ENCODE measurements around the gene GTPBP4. TPM values are rescaled to one million over a fixed set of nuclear protein-coding genes. Genes with fewer than 3 reads are reported as not detected.

Gene GTPBP4
- total and polyA plus RNA-seq, 2 of the 13 experiments (the other 11 are each of a cell fraction or from before 2014, with no cell fraction given), result 24.1 to 85.5 TPM

DNA sequence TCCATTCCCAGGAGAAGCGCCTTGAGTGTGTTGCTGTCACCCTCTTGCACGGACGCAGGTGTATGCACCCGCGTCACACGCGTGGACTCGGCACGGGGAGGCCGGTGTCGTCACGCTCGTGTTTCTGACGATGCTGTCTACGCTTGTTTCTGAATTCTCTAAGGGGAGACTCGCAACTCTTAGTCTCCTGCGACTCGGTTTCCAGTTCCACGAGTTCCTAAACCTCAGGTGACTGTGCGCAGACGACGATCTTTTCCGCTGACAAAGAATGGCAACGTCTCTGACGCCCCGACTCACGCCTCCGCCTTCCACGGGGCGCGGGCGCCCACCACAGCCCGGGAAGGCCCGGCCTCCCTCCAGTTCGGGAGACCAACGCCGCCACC is 60.1 kb downstream of the GTPBP4 start (continued):
- TF ChIP-seq ZNF605 (CRISPR knock-in tag; IDR thresholded peaks at IDR 0.05) (no peak; the same call in 1 of the 2 replicates), ZIK1 (CRISPR knock-in tag; IDR thresholded peaks at IDR 0.05; ENCODE audit: borderline replicate concordance, low read depth) (no peak), ZNF577 (CRISPR knock-in tag; IDR thresholded peaks at IDR 0.05; ENCODE audit: borderline replicate concordance, low read depth) (no peak), TCF7L2 (IDR thresholded peaks at IDR 0.05; ENCODE audit: low read depth, low read length) (no peak), CC2D1A (CRISPR knock-in tag; IDR thresholded peaks at IDR 0.05) (no peak), AHR (CRISPR knock-in tag; IDR thresholded peaks at IDR 0.05) (no peak), HMG20A (CRISPR knock-in tag; IDR thresholded peaks at IDR 0.05; ENCODE audit: borderline replicate concordance) (no peak), ZNF33A (CRISPR knock-in tag; IDR thresholded peaks at IDR 0.05; ENCODE audit: borderline replicate concordance) (peak; percentile 44; the same call in 1 of the 2 replicates), ELF1 (CRISPR knock-in tag; IDR thresholded peaks at IDR 0.05) (no peak), PITX1 (CRISPR knock-in tag; IDR thresholded peaks at IDR 0.05) (no peak), ZNF724P (CRISPR knock-in tag; IDR thresholded peaks at IDR 0.05; ENCODE audit: borderline replicate concordance) (peak; percentile 59; the same call in 1 of the 2 replicates), HES4 (CRISPR knock-in tag; IDR thresholded peaks at IDR 0.05; ENCODE audit: borderline replicate concordance) (no peak), ZNF703 (CRISPR knock-in tag; IDR thresholded peaks at IDR 0.05; ENCODE audit: borderline replicate concordance) (0 out of 2 replicates have a peak, but pooled peaks have one; percentile 48), HNF4A (CRISPR knock-in tag; IDR thresholded peaks at IDR 0.05) (no peak), ZNF766 (CRISPR knock-in tag; IDR thresholded peaks at IDR 0.05; ENCODE audit: borderline replicate concordance) (peak; percentile 46; the same call in 1 of the 2 replicates)
- TF ChIP-seq, protein P1, sequence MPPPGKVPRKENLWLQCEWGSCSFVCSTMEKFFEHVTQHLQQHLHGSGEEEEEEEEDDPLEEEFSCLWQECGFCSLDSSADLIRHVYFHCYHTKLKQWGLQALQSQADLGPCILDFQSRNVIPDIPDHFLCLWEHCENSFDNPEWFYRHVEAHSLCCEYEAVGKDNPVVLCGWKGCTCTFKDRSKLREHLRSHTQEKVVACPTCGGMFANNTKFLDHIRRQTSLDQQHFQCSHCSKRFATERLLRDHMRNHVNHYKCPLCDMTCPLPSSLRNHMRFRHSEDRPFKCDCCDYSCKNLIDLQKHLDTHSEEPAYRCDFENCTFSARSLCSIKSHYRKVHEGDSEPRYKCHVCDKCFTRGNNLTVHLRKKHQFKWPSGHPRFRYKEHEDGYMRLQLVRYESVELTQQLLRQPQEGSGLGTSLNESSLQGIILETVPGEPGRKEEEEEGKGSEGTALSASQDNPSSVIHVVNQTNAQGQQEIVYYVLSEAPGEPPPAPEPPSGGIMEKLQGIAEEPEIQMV (CRISPR knock-in tag; IDR thresholded peaks at IDR 0.05; ENCODE audit: low read depth), result no peak
- TF ChIP-seq, protein P2, sequence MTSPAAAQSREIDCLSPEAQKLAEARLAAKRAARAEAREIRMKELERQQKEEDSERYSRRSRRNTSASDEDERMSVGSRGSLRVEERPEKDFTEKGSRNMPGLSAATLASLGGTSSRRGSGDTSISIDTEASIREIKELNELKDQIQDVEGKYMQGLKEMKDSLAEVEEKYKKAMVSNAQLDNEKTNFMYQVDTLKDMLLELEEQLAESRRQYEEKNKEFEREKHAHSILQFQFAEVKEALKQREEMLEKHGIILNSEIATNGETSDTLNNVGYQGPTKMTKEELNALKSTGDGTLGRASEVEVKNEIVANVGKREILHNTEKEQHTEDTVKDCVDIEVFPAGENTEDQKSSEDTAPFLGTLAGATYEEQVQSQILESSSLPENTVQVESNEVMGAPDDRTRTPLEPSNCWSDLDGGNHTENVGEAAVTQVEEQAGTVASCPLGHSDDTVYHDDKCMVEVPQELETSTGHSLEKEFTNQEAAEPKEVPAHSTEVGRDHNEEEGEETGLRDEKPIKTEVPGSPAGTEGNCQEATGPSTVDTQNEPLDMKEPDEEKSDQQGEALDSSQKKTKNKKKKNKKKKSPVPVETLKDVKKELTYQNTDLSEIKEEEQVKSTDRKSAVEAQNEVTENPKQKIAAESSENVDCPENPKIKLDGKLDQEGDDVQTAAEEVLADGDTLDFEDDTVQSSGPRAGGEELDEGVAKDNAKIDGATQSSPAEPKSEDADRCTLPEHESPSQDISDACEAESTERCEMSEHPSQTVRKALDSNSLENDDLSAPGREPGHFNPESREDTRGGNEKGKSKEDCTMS (CRISPR knock-in tag; conservative IDR thresholded peaks at IDR 0.05), result no peak
- TF ChIP-seq, protein P3, sequence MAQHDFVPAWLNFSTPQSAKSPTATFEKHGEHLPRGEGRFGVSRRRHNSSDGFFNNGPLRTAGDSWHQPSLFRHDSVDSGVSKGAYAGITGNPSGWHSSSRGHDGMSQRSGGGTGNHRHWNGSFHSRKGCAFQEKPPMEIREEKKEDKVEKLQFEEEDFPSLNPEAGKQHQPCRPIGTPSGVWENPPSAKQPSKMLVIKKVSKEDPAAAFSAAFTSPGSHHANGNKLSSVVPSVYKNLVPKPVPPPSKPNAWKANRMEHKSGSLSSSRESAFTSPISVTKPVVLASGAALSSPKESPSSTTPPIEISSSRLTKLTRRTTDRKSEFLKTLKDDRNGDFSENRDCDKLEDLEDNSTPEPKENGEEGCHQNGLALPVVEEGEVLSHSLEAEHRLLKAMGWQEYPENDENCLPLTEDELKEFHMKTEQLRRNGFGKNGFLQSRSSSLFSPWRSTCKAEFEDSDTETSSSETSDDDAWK (CRISPR knock-in tag; IDR thresholded peaks at IDR 0.05), result no peak
- TF ChIP-seq, protein P4, sequence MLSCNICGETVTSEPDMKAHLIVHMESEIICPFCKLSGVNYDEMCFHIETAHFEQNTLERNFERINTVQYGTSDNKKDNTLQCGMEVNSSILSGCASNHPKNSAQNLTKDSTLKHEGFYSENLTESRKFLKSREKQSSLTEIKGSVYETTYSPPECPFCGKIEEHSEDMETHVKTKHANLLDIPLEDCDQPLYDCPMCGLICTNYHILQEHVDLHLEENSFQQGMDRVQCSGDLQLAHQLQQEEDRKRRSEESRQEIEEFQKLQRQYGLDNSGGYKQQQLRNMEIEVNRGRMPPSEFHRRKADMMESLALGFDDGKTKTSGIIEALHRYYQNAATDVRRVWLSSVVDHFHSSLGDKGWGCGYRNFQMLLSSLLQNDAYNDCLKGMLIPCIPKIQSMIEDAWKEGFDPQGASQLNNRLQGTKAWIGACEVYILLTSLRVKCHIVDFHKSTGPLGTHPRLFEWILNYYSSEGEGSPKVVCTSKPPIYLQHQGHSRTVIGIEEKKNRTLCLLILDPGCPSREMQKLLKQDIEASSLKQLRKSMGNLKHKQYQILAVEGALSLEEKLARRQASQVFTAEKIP (CRISPR knock-in tag; IDR thresholded peaks at IDR 0.05; ENCODE audit: borderline replicate concordance), result no peak
- TF ChIP-seq, protein P5, sequence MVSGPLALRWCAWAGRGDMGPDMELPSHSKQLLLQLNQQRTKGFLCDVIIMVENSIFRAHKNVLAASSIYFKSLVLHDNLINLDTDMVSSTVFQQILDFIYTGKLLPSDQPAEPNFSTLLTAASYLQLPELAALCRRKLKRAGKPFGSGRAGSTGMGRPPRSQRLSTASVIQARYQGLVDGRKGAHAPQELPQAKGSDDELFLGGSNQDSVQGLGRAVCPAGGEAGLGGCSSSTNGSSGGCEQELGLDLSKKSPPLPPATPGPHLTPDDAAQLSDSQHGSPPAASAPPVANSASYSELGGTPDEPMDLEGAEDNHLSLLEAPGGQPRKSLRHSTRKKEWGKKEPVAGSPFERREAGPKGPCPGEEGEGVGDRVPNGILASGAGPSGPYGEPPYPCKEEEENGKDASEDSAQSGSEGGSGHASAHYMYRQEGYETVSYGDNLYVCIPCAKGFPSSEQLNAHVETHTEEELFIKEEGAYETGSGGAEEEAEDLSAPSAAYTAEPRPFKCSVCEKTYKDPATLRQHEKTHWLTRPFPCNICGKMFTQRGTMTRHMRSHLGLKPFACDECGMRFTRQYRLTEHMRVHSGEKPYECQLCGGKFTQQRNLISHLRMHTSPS (CRISPR knock-in tag; IDR thresholded peaks at IDR 0.05; ENCODE audit: low read depth), result no peak

Data from HepG2 (cell line).